HepG2 (cell line): Measurements from ENCODE around the gene CNDP1.

ENCODE experiments used
- CHD2 ChIP-seq: IDR thresholded peaks from 2 replicates; pipeline ENCODE4 v1.6.1; 2011; ENCODE audit warnings: low read depth, low read length, improper control_type of control experiment
- CTCF ChIP-seq: sonication (generic); formaldehyde crosslinking; IDR thresholded peaks from 2 replicates; pipeline ENCODE4 v1.5.0; 2020; ENCODE audit warnings: mild to moderate bottlenecking, missing genetic modification reagents, moderate library complexity
- DBP ChIP-seq: sonication (generic); formaldehyde crosslinking; IDR thresholded peaks from 2 replicates; pipeline ENCODE4 v1.4.0; 2020; ENCODE audit warnings: missing genetic modification reagents; ENCODE audit errors: not compliant biosample characterization
- DNMT1 ChIP-seq: sonication (generic); formaldehyde crosslinking; IDR thresholded peaks from 2 replicates; pipeline ENCODE4 v1.5.1; 2020; ENCODE audit warnings: mild to moderate bottlenecking, missing genetic modification reagents
- EHMT2 ChIP-seq: fragments of 200-600 bp; sonication (generic); IDR thresholded peaks from 2 replicates; pipeline ENCODE4 v1.7.0; 2017; ENCODE audit warnings: antibody characterized with exemption, low read depth, low read length, borderline replicate concordance
- EZH2 ChIP-seq: conservative IDR thresholded peaks from 2 replicates; pipeline ENCODE4 v1.6.1; 2012; ENCODE audit warnings: mild to moderate bottlenecking, low read depth, low read length, moderate library complexity
- HDAC2 ChIP-seq: sonication (generic); formaldehyde crosslinking; IDR thresholded peaks from 2 replicates; pipeline ENCODE4 v1.4.0; 2020; ENCODE audit warnings: missing genetic modification reagents
- MIXL1 ChIP-seq: IDR thresholded peaks from 2 replicates; pipeline ENCODE4 v1.6.1; 2016
- NPAS2 ChIP-seq: sonication (generic); formaldehyde crosslinking; IDR thresholded peaks from 2 replicates; pipeline ENCODE4 v1.8.0; 2022; ENCODE audit warnings: mild to moderate bottlenecking, missing genetic modification reagents, borderline replicate concordance
- SAP130 ChIP-seq: IDR thresholded peaks from 2 replicates; pipeline ENCODE4 v1.6.1; 2016; ENCODE audit warnings: low read depth
- ZNF274 ChIP-seq: sonication (generic); formaldehyde crosslinking; IDR thresholded peaks from 2 replicates; pipeline ENCODE4 v1.5.1; 2020; ENCODE audit warnings: mild to moderate bottlenecking, missing genetic modification reagents
- ZNF34 ChIP-seq: sonication (generic); formaldehyde crosslinking; IDR thresholded peaks from 2 replicates; pipeline ENCODE4 v1.4.0; 2020; ENCODE audit warnings: mild to moderate bottlenecking, missing genetic modification reagents, borderline replicate concordance

- no peak for TF ChIP-seq NPAS2
- TF ChIP-seq EZH2, result no peak
- no peak for TF ChIP-seq ZNF274 (CRISPR knock-in tag)
- no peak for TF ChIP-seq DBP
- TF ChIP-seq EHMT2, result no peak
- TF ChIP-seq HDAC2 (CRISPR knock-in tag), result no peak
- TF ChIP-seq DNMT1 (CRISPR knock-in tag), result no peak
- TF ChIP-seq CTCF (CRISPR knock-in tag), result no peak
- TF ChIP-seq SAP130 (CRISPR knock-in tag), result no peak
- no peak for TF ChIP-seq ZNF34 (CRISPR knock-in tag)
- no peak for TF ChIP-seq CHD2
- no peak for TF ChIP-seq MIXL1 (CRISPR knock-in tag)
Measured at GRCh38 chr18:74529811-74530583, 4.3 kb upstream of the CNDP1 start.
